Tibial artery (tissue), 4 donors: ENCODE results near the gene HMX3.

Source experiments
- DNase-seq, 2 donors: peaks; one replicate each; pipeline ENCODE4 v3.0.0-alpha.2; 2019
- H3K27ac ChIP-seq, 2 donors: fragments of 200-600 bp; sonication (generic) in 1 of 2; 1 replicate in 1 of 2; 2 replicates in 1 of 2; pipeline ENCODE4 v1.5.1; 2018 to 2019; ENCODE audit warnings: mild to moderate bottlenecking in 1 of 2
- H3K27me3 ChIP-seq, 2 donors: fragments of 200-600 bp; sonication (generic) in 1 of 2; one replicate each; pipeline versions ENCODE4 v1.5.1 to v1.6.0; 2016 to 2019
- H3K36me3 ChIP-seq, 3 donors: fragments of 200-600 bp; sonication (generic) in 2 of 3; one replicate each; pipeline ENCODE4 v1.5.1; 2016 to 2019; ENCODE audit warnings: mild to moderate bottlenecking in 2 of 3
- H3K4me1 ChIP-seq, 4 donors: fragments of 200-600 bp; sonication (generic) in 2 of 4; 1 replicate in 3 of 4; 2 replicates in 1 of 4; pipeline ENCODE4 v1.5.1; 2016 to 2019
- H3K4me3 ChIP-seq, 2 donors: fragments of 200-600 bp; sonication (generic) in 1 of 2; 1 replicate in 1 of 2; 2 replicates in 1 of 2; pipeline ENCODE4 v1.5.1; 2018 to 2019; ENCODE audit warnings: mild to moderate bottlenecking in 2 of 2
- H3K9me3 ChIP-seq, 3 donors: fragments of 200-600 bp; sonication (generic) in 1 of 3; one replicate each; pipeline ENCODE4 v1.5.1; 2016 to 2019
- intact Hi-C: fragments of 100-400 bp; cut with DNase I; formaldehyde crosslinking; loops from one replicate; pipeline ENCODE4 v1.15.0; 2023; ENCODE audit warnings: low total_unique reads
- TF ChIP-seq, protein P1 (sequence below), 2 experiments: fragments of 200-600 bp in 1 of 2; fragments of 450-650 bp in 1 of 2; IDR thresholded peaks; one replicate each; pipeline ENCODE4 v1.5.1; 2017 to 2019; ENCODE audit warnings: antibody characterized with exemption in 2 of 2, mild to moderate bottlenecking in 1 of 2, moderate library complexity in 1 of 2

The HMX3 gene

DNA sequence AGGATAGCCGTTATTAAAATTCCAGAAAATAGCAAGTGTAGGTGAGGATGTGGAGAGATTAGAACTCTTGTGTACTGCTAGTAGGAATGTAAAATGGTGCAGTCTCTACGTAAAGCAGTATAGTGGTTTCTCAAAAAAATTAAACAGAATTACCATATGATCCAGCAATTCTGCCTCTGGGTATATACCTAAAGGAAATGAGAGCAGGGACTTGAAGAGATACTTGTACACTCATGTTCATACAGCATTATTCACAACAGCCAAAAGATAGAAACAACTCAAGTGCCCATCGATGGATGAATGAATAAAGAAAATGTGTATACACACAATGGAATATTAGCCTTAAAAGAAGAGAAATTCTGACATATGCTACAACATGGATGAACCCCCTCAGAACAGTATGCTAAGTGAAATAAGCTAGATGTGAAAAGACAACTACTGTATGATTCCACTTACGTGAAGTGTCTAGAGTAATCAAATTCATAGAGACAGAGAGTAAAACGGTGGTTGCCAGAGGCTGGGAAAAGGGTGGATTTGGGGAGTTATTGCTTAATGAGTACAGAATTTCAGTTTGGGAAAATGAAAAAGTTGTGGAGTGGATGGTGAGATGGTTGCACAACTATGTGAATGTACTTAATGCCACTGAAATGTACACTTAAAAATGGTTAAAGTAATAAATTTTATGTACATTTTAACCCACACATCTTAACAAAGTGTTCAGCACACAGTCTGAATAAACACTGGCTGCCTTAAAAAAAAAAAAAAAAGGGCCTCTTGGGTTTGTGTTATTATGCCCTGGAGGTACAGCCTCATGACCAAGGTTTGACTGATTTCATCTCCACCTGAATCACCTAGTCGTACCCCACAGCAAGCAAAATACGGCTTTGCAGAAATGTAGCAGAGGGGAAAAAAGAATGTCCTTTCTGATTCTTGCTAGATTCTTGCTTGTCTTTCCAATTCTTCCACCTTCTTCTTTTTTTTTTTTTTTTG, 44.6 kb downstream of the HMX3 start:
- DNase-seq = no peak
- TF ChIP-seq, protein P1, sequence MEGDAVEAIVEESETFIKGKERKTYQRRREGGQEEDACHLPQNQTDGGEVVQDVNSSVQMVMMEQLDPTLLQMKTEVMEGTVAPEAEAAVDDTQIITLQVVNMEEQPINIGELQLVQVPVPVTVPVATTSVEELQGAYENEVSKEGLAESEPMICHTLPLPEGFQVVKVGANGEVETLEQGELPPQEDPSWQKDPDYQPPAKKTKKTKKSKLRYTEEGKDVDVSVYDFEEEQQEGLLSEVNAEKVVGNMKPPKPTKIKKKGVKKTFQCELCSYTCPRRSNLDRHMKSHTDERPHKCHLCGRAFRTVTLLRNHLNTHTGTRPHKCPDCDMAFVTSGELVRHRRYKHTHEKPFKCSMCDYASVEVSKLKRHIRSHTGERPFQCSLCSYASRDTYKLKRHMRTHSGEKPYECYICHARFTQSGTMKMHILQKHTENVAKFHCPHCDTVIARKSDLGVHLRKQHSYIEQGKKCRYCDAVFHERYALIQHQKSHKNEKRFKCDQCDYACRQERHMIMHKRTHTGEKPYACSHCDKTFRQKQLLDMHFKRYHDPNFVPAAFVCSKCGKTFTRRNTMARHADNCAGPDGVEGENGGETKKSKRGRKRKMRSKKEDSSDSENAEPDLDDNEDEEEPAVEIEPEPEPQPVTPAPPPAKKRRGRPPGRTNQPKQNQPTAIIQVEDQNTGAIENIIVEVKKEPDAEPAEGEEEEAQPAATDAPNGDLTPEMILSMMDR (IDR thresholded peaks at IDR 0.05) = no peak
- intact Hi-C loops = no loop called here
- Histone ChIP-seq H3K27me3 (no peaks in the 10 kb centered on the region), H3K27ac (no peak overlapping the region), H3K4me1 (no peaks in the 10 kb centered on the region), H3K9me3 (peaks cover 0 to 20% (median 0%) of the 10 kb centered on the region in 3 donors), H3K36me3 (peaks cover 14 to 31% (median 23%) of the 10 kb centered on the region in 3 donors), H3K4me3 (no peak overlapping the region)

DNA sequence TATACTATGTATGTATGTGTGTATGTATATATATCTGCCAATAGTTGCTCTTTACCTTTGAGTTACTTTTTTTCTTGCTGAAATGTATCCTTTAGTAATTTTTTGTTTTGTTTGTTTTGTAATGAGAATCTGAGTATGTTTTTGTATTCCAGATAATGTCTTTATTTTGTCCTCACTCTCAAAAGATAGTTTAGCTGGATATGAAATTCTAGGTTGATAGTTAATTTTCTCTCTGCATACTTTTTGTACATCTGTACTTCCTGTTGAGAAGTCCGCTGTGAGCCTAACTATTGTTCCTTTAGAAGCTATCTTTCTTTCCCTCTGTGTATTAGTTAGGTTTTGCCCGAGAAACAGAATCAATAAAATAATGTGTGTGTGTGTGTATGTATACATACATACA, 48.0 kb downstream of the HMX3 start:
- H3K36me3 ChIP-seq = peaks cover 4 to 34% (median 32%) of the 10 kb centered on the region in 3 donors
- H3K27me3 ChIP-seq = no peaks in the 10 kb centered on the region
- H3K27ac ChIP-seq = no peak overlapping the region
- intact Hi-C loops = no loop called here
- no peaks in the 10 kb centered on the region for H3K4me1 ChIP-seq
- no peak for DNase-seq
- peaks cover 0 to 20% (median 0%) of the 10 kb centered on the region in 3 donors for H3K9me3 ChIP-seq
- TF ChIP-seq, protein P1 (IDR thresholded peaks at IDR 0.05) = no peak
- H3K4me3 ChIP-seq = no peak overlapping the region

DNA sequence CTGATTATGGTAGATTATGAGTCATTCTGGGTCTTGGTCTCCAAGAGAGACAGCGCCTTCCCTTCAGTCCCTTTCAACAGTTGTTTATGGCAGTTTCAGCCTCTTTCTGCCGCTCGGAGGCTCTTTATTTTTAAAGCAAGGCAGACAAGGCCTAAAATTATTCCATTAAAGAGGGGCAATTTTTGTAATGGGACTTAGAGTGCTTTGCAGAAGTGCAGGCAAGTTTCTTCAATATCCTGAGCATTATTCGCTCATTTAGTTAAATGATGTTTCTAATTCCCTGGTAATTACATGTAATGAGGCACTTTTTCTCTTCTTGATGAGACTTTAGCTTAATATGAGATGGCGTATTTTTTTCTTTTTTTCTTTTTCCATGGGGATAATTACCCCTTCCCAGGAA, 52.0 kb downstream of the HMX3 start:
- TF ChIP-seq, protein P1 (IDR thresholded peaks at IDR 0.05) = no peak
- Histone ChIP-seq H3K9me3 (peaks cover 0 to 19% (median 0%) of the 10 kb centered on the region in 3 donors), H3K27ac (no peak overlapping the region), H3K4me3 (no peak overlapping the region), H3K36me3 (peaks cover 21 to 39% (median 39%) of the 10 kb centered on the region in 3 donors), H3K27me3 (no peaks in the 10 kb centered on the region), H3K4me1 (no peaks in the 10 kb centered on the region)
- DNase-seq = no peak
- intact Hi-C loops = no loop called here
